GM21528 (cell line): ENCODE results near the gene HMCN2.

Source experiments
- ATAC-seq: cut with Tn5 transposase; IDR thresholded peaks from one replicate; pipeline ENCODE4 v1.9.1; 2021; ENCODE audit warnings: mild to moderate bottlenecking, moderate library complexity; ENCODE audit not compliant: unreplicated experiment, low FRiP score

HMCN2 gene

GRCh38 chr9:130304116-130304515 lies 38.6 kb downstream of the HMCN2 start:
- no peak for ATAC-seq

GRCh38 chr9:130304643-130305042 lies 39.1 kb downstream of the HMCN2 start:
- ATAC-seq: no peak

- ATAC-seq: no peak
Measured at GRCh38 chr9:130305381-130305780, 39.8 kb downstream of the HMCN2 start.

GRCh38 chr9:130306823-130307666 lies 41.5 kb downstream of the HMCN2 start:
- no peak for ATAC-seq

GRCh38 chr9:130307667-130307943 lies 42.0 kb downstream of the HMCN2 start:
- no peak for ATAC-seq

- no peak for ATAC-seq
Measured at GRCh38 chr9:130308081-130308571, 42.6 kb downstream of the HMCN2 start.

- ATAC-seq: no peak
Measured at GRCh38 chr9:130309689-130310455, 44.3 kb downstream of the HMCN2 start.

GRCh38 chr9:130310456-130310855 lies 44.9 kb downstream of the HMCN2 start:
- no peak for ATAC-seq

GRCh38 chr9:130311003-130311402 lies 45.4 kb downstream of the HMCN2 start:
- no peak for ATAC-seq

GRCh38 chr9:130311408-130312140 lies 46.0 kb downstream of the HMCN2 start:
- no peak for ATAC-seq

GRCh38 chr9:130313103-130313858 lies 47.7 kb downstream of the HMCN2 start:
- no peak for ATAC-seq

GRCh38 chr9:130315446-130316226 lies 50.1 kb downstream of the HMCN2 start:
- no peak for ATAC-seq

GRCh38 chr9:130316430-130316829 lies 50.9 kb downstream of the HMCN2 start:
- no peak for ATAC-seq

- ATAC-seq: no peak
Measured at GRCh38 chr9:130319300-130319699, 53.7 kb downstream of the HMCN2 start.

GRCh38 chr9:130319944-130320712 lies 54.6 kb downstream of the HMCN2 start:
- ATAC-seq: no peak

- no peak for ATAC-seq
Measured at GRCh38 chr9:130320723-130321481, 55.3 kb downstream of the HMCN2 start.

- ATAC-seq: no peak
Measured at GRCh38 chr9:130321539-130321938, 56.0 kb downstream of the HMCN2 start.

GRCh38 chr9:130323051-130323745 lies 57.6 kb downstream of the HMCN2 start:
- ATAC-seq: no peak
